AG09319 (cell line): Measurements from ENCODE around the gene PSME3.
A peak's percentile ranks its signal among the peaks of the same experiment; 100 is the strongest.
"Not testable (repeated sequence)": the region's sequence is repeated elsewhere in the genome, so short reads cannot be mapped to it uniquely, and the experiment has no call there.

ENCODE experiments used
- DNase-seq: peaks from one replicate; pipeline ENCODE4 v3.0.0-alpha.2; 2010; ENCODE audit warnings: low read depth; ENCODE audit errors: extremely low read depth
- CTCF ChIP-seq: IDR thresholded peaks from 2 replicates; pipeline ENCODE4 v1.5.1; 2011; ENCODE audit warnings: low read depth, mild to moderate bottlenecking, inconsistent platforms, low read length, moderate library complexity

PSME3 gene

GRCh38 chr17:42846594-42847280 is 13.5 kb downstream of the PSME3 start:
- peak; percentile 3 for DNase-seq
- TF ChIP-seq CTCF, result no peak

- no peak for DNase-seq
- TF ChIP-seq CTCF, result no peak
Observed at GRCh38 chr17:42848093-42848492, 14.9 kb downstream of the PSME3 start.

DNA sequence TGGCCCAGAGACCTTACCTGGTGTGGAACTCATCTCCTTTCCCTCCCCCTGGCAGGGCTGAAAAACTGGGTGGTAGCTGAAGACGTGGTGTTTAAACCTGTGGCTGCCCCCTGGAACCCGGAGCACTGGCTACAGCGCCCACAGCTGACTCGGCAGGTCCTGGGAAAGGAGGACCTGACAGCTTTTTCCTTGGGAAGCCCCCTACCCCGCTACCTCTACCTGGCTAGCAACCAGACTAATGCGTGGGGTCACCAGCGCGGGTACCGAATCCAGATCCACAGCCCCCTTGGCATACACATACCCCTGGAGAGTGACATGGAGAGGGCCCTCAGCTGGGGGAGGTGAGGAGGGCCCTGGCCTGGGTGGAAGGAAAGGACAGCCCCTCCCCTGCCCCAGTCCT is 15.8 kb downstream of the PSME3 start:
- TF ChIP-seq CTCF, result no peak
- no peak for DNase-seq

DNA sequence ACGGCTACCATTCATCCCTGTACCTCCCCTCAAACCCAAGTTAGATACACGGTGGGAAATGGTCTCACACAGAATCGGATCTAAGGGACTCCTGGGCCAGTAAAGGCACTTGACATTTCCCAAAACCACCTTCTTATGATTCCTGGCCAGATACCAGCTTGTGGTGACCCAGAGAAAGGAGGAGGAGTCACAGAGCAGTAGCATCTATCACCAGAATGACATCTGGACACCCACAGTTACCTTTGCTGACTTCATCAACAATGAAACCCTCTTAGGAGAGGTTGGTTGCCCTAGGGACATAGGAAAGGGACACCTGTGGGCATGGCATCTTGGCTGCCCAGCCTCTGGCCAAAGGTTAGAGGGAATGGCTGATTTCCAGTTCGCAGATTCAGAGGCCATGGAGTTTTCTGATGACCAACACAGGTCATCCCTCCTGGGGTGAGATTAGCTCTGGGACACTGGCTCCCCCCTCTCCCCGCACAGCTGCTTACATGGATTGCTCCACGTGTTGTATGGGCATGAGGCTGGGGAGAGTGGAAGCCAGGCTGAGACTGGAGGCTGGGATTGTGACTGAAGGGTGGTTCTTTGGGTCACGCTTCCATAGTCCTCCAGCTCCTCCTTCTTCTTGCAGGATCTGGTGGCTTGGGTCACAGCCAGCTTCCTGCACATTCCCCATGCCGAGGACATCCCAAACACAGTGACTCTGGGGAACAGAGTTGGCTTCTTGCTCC is 16.4 kb downstream of the PSME3 start:
- no peak for DNase-seq
- TF ChIP-seq CTCF, result no peak

GRCh38 chr17:42850954-42851353 is 17.8 kb downstream of the PSME3 start, which contains the start of gene AOC3:
AOC3 (plus strand) TSS chr17:42851199; CDS start chr17:42851344, 145 bp downstream.
- DNase-seq, result no peak
- no peak for TF ChIP-seq CTCF

DNA sequence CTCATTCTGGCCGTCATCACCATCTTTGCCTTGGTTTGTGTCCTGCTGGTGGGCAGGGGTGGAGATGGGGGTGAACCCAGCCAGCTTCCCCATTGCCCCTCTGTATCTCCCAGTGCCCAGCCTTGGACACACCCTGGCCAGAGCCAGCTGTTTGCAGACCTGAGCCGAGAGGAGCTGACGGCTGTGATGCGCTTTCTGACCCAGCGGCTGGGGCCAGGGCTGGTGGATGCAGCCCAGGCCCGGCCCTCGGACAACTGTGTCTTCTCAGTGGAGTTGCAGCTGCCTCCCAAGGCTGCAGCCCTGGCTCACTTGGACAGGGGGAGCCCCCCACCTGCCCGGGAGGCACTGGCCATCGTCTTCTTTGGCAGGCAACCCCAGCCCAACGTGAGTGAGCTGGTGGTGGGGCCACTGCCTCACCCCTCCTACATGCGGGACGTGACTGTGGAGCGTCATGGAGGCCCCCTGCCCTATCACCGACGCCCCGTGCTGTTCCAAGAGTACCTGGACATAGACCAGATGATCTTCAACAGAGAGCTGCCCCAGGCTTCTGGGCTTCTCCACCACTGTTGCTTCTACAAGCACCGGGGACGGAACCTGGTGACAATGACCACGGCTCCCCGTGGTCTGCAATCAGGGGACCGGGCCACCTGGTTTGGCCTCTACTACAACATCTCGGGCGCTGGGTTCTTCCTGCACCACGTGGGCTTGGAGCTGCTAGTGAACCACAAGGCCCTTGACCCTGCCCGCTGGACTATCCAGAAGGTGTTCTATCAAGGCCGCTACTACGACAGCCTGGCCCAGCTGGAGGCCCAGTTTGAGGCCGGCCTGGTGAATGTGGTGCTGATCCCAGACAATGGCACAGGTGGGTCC is 18.4 kb downstream of the PSME3 start:
- DNase-seq, result not testable (repeated sequence)

DNA sequence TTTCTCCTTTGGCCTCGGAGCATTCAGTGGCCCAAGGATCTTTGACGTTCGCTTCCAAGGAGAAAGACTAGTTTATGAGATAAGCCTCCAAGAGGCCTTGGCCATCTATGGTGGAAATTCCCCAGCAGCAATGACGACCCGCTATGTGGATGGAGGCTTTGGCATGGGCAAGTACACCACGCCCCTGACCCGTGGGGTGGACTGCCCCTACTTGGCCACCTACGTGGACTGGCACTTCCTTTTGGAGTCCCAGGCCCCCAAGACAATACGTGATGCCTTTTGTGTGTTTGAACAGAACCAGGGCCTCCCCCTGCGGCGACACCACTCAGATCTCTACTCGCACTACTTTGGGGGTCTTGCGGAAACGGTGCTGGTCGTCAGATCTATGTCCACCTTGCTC is 19.2 kb downstream of the PSME3 start:
- no peak for DNase-seq
- TF ChIP-seq CTCF, result no peak
